Subcutaneous adipose tissue (tissue), 4 donors: ENCODE measurements around the gene CYP46A1. TPM values are rescaled to one million over a fixed set of nuclear protein-coding genes. Genes with fewer than 3 reads are reported as not detected.

Source experiments
- CTCF ChIP-seq: fragments of 450-650 bp; IDR thresholded peaks from one replicate; pipeline ENCODE4 v1.5.1; 2016; ENCODE audit warnings: low read depth, mild to moderate bottlenecking, control low read depth, antibody characterized with exemption, moderate library complexity
- total RNA-seq, 4 donors: library from RNA; depleted of rRNA; stranded (reverse); fragments of >200 nt; gene quantifications; one replicate each; pipeline ENCODE4 v1.1.0, GENCODE V29; 2016

Gene CYP46A1
- total RNA-seq = 1 to 10 TPM in 2 of 4 donors, under 1 TPM in 2; 0.82 to 2.1 (median 1.1) TPM

GRCh38 chr14:99683619-99684409 lies at the start of gene CYP46A1:
Gene CYP46A1, plus strand, starts transcription at chr14:99684298. Its CDS starts 120 bp downstream, at chr14:99684418.
- TF ChIP-seq CTCF = no peak

GRCh38 chr14:99634443-99634842 lies 49.7 kb upstream of the CYP46A1 start:
- TF ChIP-seq CTCF = no peak

- TF ChIP-seq CTCF = no peak
Observed at GRCh38 chr14:99635116-99635515, 49.0 kb upstream of the CYP46A1 start.

GRCh38 chr14:99636487-99636886 lies 47.6 kb upstream of the CYP46A1 start:
- TF ChIP-seq CTCF = no peak

GRCh38 chr14:99637624-99638023 lies 46.5 kb upstream of the CYP46A1 start:
- TF ChIP-seq CTCF = no peak

- no peak for TF ChIP-seq CTCF
Observed at GRCh38 chr14:99643343-99643742, 40.8 kb upstream of the CYP46A1 start.

- TF ChIP-seq CTCF = no peak
Observed at GRCh38 chr14:99644035-99644587, 40.0 kb upstream of the CYP46A1 start.
